ENCODE data around the gene COPS6.

The COPS6 gene

GRCh38 chr7:100053215-100053614 lies 35.6 kb upstream of the COPS6 start:
- H3K36me3 ChIP-seq (ENCODE audit: insufficient read depth, low read length): peaks cover 15% of the 10 kb centered on the region
- no peaks in the 10 kb centered on the region for H3K9me3 ChIP-seq (ENCODE audit: low read length)
- H2AFZ ChIP-seq (ENCODE audit: low read length): no peak overlapping the region
- peaks cover 19% of the 10 kb centered on the region for H3K4me1 ChIP-seq (ENCODE audit: insufficient read depth, low read length, severe bottlenecking)
- H3K9ac ChIP-seq (ENCODE audit: low read length): no peak overlapping the region
- no peaks in the 10 kb centered on the region for H3K9me2 ChIP-seq (ENCODE audit: low read depth, low read length)
- H3K4me2 ChIP-seq (ENCODE audit: low read length): no peak overlapping the region
- H3F3A ChIP-seq (ENCODE audit: insufficient read depth, low read length): no peaks in the 10 kb centered on the region
- no peaks in the 10 kb centered on the region for H4K20me1 ChIP-seq (ENCODE audit: insufficient read depth, low read length)
- no peak overlapping the region for H3K27ac ChIP-seq (ENCODE audit: low read depth, low read length, poor library complexity, severe bottlenecking)
- H3K4me3 ChIP-seq (ENCODE audit: low read depth, low read length, poor library complexity, severe bottlenecking): no peak overlapping the region
- no peaks in the 10 kb centered on the region for H3K27me3 ChIP-seq (ENCODE audit: insufficient read depth, low read length)
- TF ChIP-seq CTCF (IDR thresholded peaks at IDR 0.05; ENCODE audit: low read length): peak; percentile 50
- no peak for TF ChIP-seq EZH2 (IDR thresholded peaks at IDR 0.05; ENCODE audit: borderline replicate concordance, low read length)
- no peaks in the 10 kb centered on the region for H3K79me2 ChIP-seq (ENCODE audit: insufficient read depth, low read length)

DNA sequence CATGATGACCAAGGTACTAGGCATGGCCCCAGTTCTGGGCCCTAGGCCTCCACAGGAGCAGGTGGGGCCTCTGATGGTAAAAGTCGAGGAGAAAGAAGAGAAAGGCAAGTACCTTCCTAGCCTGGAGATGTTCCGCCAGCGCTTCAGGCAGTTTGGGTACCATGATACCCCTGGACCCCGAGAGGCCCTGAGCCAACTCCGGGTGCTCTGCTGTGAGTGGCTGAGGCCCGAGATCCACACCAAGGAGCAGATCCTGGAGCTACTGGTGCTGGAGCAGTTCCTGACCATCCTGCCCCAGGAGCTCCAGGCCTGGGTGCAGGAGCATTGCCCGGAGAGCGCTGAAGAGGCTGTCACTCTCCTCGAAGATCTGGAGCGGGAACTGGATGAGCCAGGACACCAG lies 31.8 kb upstream of the COPS6 start:
- no peak overlapping the region for H3K9ac ChIP-seq (ENCODE audit: low read length)
- no peak overlapping the region for H2AFZ ChIP-seq (ENCODE audit: low read length)
- H3K27me3 ChIP-seq (ENCODE audit: insufficient read depth, low read length): no peaks in the 10 kb centered on the region
- H3K4me1 ChIP-seq (ENCODE audit: insufficient read depth, low read length, severe bottlenecking): peaks cover 10% of the 10 kb centered on the region
- no peak overlapping the region for H3K27ac ChIP-seq (ENCODE audit: low read depth, low read length, poor library complexity, severe bottlenecking)
- no peak for TF ChIP-seq EZH2 (IDR thresholded peaks at IDR 0.05; ENCODE audit: borderline replicate concordance, low read length)
- TF ChIP-seq CTCF (IDR thresholded peaks at IDR 0.05; ENCODE audit: low read length): no peak
- H3K4me3 ChIP-seq (ENCODE audit: low read depth, low read length, poor library complexity, severe bottlenecking): no peak overlapping the region
- no peaks in the 10 kb centered on the region for H3K79me2 ChIP-seq (ENCODE audit: insufficient read depth, low read length)
- H3K9me2 ChIP-seq (ENCODE audit: low read depth, low read length): no peaks in the 10 kb centered on the region
- no peaks in the 10 kb centered on the region for H3K9me3 ChIP-seq (ENCODE audit: low read length)
- peaks cover 45% of the 10 kb centered on the region for H3K36me3 ChIP-seq (ENCODE audit: insufficient read depth, low read length)
- no peaks in the 10 kb centered on the region for H4K20me1 ChIP-seq (ENCODE audit: insufficient read depth, low read length)
- H3F3A ChIP-seq (ENCODE audit: insufficient read depth, low read length): no peaks in the 10 kb centered on the region
- no peak overlapping the region for H3K4me2 ChIP-seq (ENCODE audit: low read length)

- Histone ChIP-seq H3K9ac (ENCODE audit: low read length) (no peak overlapping the region), H3F3A (ENCODE audit: insufficient read depth, low read length) (no peaks in the 10 kb centered on the region), H3K4me2 (ENCODE audit: low read length) (no peak overlapping the region; the same call in 1 of the 2 replicates), H3K9me2 (ENCODE audit: low read depth, low read length) (no peaks in the 10 kb centered on the region), H3K9me3 (ENCODE audit: low read length) (no peaks in the 10 kb centered on the region), H3K4me1 (ENCODE audit: insufficient read depth, low read length, severe bottlenecking) (peaks cover 10% of the 10 kb centered on the region), H3K27ac (ENCODE audit: low read depth, low read length, poor library complexity, severe bottlenecking) (peak overlapping the region; percentile 24), H3K4me3 (ENCODE audit: low read depth, low read length, poor library complexity, severe bottlenecking) (no peak overlapping the region), H3K79me2 (ENCODE audit: insufficient read depth, low read length) (no peaks in the 10 kb centered on the region), H3K27me3 (ENCODE audit: insufficient read depth, low read length) (no peaks in the 10 kb centered on the region), H4K20me1 (ENCODE audit: insufficient read depth, low read length) (no peaks in the 10 kb centered on the region), H2AFZ (ENCODE audit: low read length) (no peak overlapping the region), H3K36me3 (ENCODE audit: insufficient read depth, low read length) (peaks cover 60% of the 10 kb centered on the region)
- no peak for TF ChIP-seq EZH2 (IDR thresholded peaks at IDR 0.05; ENCODE audit: borderline replicate concordance, low read length)
- TF ChIP-seq CTCF (IDR thresholded peaks at IDR 0.05; ENCODE audit: low read length): no peak
Measured at GRCh38 chr7:100059251-100059739, 29.5 kb upstream of the COPS6 start.

Data from OCI-LY1 (cell line).